PFSK-1 (cell line): ENCODE data around the gene MAGOH.

ENCODE experiments used
- POLR2AphosphoS5 ChIP-seq: IDR thresholded peaks from 2 replicates; pipeline ENCODE4 v1.6.1; 2012; ENCODE audit warnings: low read depth, mild to moderate bottlenecking, control low read depth, low read length, moderate library complexity
- REST ChIP-seq, 2 experiments: IDR thresholded peaks; 2 replicates each; pipeline versions ENCODE4 v1.6.1 to v1.8.0; 2011 to 2012; ENCODE audit warnings: low read depth in 2 of 2, low read length in 2 of 2, control low read depth in 1 of 2, inconsistent platforms in 1 of 2, mild to moderate bottlenecking in 1 of 2, moderate library complexity in 1 of 2; ENCODE audit not compliant: insufficient read depth in 1 of 2
- SIN3A ChIP-seq: IDR thresholded peaks from 2 replicates; pipeline ENCODE4 v1.6.1; 2012; ENCODE audit warnings: mild to moderate bottlenecking, low read length, moderate library complexity, borderline replicate concordance; ENCODE audit not compliant: insufficient read depth
- TAF1 ChIP-seq: IDR thresholded peaks from 2 replicates; pipeline ENCODE4 v1.6.1; 2012; ENCODE audit warnings: low read length, control low read depth, borderline replicate concordance; ENCODE audit not compliant: insufficient read depth

GRCh38 chr1:53220962-53221286 lies 17.4 kb downstream of the MAGOH start:
- TF ChIP-seq REST (IDR thresholded peaks at IDR 0.05; ENCODE audit: insufficient read depth in 1 of 2, low read depth in 2 of 2, low read length in 2 of 2) = no peak
- TF ChIP-seq SIN3A = no peak
- no peak for TF ChIP-seq POLR2AphosphoS5
- no peak for TF ChIP-seq TAF1
